HepG2 (cell line): Measurements from ENCODE around the gene HELZ2. TPM values are rescaled to one million over a fixed set of nuclear protein-coding genes. Genes with fewer than 3 reads are reported as not detected.
A peak's percentile ranks its signal among the peaks of the same experiment; 100 is the strongest.

ENCODE experiments used
- BHLHE40 ChIP-seq: IDR thresholded peaks from 2 replicates; pipeline ENCODE4 v1.6.1; 2011; ENCODE audit warnings: low read length, improper control_type of control experiment
- PATZ1 ChIP-seq: sonication (generic); formaldehyde crosslinking; IDR thresholded peaks from 2 replicates; pipeline ENCODE4 v1.4.0; 2020; ENCODE audit warnings: missing genetic modification reagents
- PHF21A ChIP-seq: sonication (generic); formaldehyde crosslinking; IDR thresholded peaks from 2 replicates; pipeline ENCODE4 v1.5.0; 2020; ENCODE audit warnings: mild to moderate bottlenecking, missing genetic modification reagents
- SAP130 ChIP-seq: IDR thresholded peaks from 2 replicates; pipeline ENCODE4 v1.6.1; 2016; ENCODE audit warnings: low read depth
- SRY ChIP-seq: sonication (generic); formaldehyde crosslinking; IDR thresholded peaks from 2 replicates; pipeline ENCODE4 v1.8.0; 2022; ENCODE audit warnings: mild to moderate bottlenecking, missing genetic modification reagents
- TEAD3 ChIP-seq: optimal IDR thresholded peaks from 2 replicates; pipeline ENCODE3; 2016; ENCODE audit warnings: borderline replicate concordance
- TFE3 ChIP-seq: IDR thresholded peaks from 2 replicates; pipeline ENCODE4 v1.6.1; 2016
- polyA plus RNA-seq, 8 experiments: library from polyadenylated mRNA; depleted of rRNA in 3 of 8; stranded (reverse) in 7 of 8; unstranded in 1 of 8; fragments of >200 nt; fragmentation: Illumina TruSeq in 4 of 8; extraction: Trizol in 4 of 8; gene quantifications; 2 replicates each; pipeline versions ENCODE4 v1.2.1 to v1.2.3, GENCODE V29; 2011 to 2016; ENCODE audit warnings: low read depth in 4 of 8, missing spikeins in 1 of 8, mixed read lengths in 1 of 8; ENCODE audit not compliant: insufficient read depth in 1 of 8
- total RNA-seq, 5 experiments: library from RNA; depleted of rRNA; stranded (reverse); fragments of >200 nt; fragmentation: Illumina TruSeq; extraction: Trizol; gene quantifications; 2 replicates each; pipeline ENCODE4 v1.2.3, GENCODE V29; 2016; ENCODE audit warnings: low read depth in 1 of 5
- TF ChIP-seq, protein P1 (sequence below): sonication (generic); formaldehyde crosslinking; IDR thresholded peaks from 2 replicates; pipeline ENCODE4 v1.5.1; 2020; ENCODE audit warnings: mild to moderate bottlenecking, missing genetic modification reagents, borderline replicate concordance

The HELZ2 gene
- total and polyA plus RNA-seq, 2 of the 13 experiments (the other 11 are each of a cell fraction or from before 2014, with no cell fraction given), result 9.6 to 10.1 TPM

DNA sequence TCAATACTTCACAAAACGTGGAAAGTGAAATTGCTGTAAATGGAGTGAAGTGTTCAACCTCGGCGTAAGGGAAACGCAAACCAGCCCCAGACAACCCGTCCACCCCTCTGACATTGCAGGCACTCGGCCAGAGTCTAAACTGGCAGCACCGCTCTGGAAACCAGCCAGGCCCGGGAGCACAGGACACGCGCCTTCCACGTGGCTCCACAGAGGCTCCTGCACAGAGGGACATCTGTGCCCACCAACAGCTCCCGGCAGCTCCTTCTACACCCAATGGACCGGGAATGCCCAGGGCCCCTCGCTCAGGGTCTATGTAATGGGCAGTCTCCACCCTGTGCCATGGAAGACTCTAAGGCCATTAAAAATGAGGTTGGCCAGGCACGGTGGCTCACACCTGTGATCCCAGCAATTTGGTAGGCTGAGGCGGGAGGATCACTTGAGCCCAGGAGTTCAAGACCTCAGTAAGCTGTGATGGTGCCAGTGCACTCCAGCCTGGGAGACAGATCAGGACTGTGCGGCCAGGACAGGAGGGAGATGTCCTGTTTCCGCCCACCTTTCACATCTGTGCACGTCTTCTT lies 3.4 kb upstream of the HELZ2 start (continued):
- TF ChIP-seq, protein P1, sequence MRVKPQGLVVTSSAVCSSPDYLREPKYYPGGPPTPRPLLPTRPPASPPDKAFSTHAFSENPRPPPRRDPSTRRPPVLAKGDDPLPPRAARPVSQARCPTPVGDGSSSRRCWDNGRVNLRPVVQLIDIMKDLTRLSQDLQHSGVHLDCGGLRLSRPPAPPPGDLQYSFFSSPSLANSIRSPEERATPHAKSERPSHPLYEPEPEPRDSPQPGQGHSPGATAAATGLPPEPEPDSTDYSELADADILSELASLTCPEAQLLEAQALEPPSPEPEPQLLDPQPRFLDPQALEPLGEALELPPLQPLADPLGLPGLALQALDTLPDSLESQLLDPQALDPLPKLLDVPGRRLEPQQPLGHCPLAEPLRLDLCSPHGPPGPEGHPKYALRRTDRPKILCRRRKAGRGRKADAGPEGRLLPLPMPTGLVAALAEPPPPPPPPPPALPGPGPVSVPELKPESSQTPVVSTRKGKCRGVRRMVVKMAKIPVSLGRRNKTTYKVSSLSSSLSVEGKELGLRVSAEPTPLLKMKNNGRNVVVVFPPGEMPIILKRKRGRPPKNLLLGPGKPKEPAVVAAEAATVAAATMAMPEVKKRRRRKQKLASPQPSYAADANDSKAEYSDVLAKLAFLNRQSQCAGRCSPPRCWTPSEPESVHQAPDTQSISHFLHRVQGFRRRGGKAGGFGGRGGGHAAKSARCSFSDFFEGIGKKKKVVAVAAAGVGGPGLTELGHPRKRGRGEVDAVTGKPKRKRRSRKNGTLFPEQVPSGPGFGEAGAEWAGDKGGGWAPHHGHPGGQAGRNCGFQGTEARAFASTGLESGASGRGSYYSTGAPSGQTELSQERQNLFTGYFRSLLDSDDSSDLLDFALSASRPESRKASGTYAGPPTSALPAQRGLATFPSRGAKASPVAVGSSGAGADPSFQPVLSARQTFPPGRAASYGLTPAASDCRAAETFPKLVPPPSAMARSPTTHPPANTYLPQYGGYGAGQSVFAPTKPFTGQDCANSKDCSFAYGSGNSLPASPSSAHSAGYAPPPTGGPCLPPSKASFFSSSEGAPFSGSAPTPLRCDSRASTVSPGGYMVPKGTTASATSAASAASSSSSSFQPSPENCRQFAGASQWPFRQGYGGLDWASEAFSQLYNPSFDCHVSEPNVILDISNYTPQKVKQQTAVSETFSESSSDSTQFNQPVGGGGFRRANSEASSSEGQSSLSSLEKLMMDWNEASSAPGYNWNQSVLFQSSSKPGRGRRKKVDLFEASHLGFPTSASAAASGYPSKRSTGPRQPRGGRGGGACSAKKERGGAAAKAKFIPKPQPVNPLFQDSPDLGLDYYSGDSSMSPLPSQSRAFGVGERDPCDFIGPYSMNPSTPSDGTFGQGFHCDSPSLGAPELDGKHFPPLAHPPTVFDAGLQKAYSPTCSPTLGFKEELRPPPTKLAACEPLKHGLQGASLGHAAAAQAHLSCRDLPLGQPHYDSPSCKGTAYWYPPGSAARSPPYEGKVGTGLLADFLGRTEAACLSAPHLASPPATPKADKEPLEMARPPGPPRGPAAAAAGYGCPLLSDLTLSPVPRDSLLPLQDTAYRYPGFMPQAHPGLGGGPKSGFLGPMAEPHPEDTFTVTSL (CRISPR knock-in tag), result 0 out of 2 replicates have a peak, but pooled peaks have one; percentile 27
- TF ChIP-seq TEAD3, result peak; percentile 40
- 0 out of 2 replicates have a peak, but pooled peaks have one; percentile 46 for TF ChIP-seq SRY (CRISPR knock-in tag)
- TF ChIP-seq PATZ1, result peak; percentile 20; the same call in 1 of the 2 replicates
- TF ChIP-seq BHLHE40, result peak; percentile 39; the same call in 1 of the 2 replicates
- peak; percentile 76 for TF ChIP-seq SAP130 (CRISPR knock-in tag)
- 0 out of 2 replicates have a peak, but pooled peaks have one; percentile 49 for TF ChIP-seq PHF21A (CRISPR knock-in tag)
- peak; percentile 44; the same call in 1 of the 2 replicates for TF ChIP-seq TFE3
